GM18526 (cell line): ENCODE results near the gene ANKRD63.

ENCODE experiments used
- POLR2A ChIP-seq: IDR thresholded peaks from 3 replicates; pipeline ENCODE4 v1.6.1; 2011; ENCODE audit not compliant: insufficient read length; ENCODE audit errors: extremely low read depth

ANKRD63 gene

DNA sequence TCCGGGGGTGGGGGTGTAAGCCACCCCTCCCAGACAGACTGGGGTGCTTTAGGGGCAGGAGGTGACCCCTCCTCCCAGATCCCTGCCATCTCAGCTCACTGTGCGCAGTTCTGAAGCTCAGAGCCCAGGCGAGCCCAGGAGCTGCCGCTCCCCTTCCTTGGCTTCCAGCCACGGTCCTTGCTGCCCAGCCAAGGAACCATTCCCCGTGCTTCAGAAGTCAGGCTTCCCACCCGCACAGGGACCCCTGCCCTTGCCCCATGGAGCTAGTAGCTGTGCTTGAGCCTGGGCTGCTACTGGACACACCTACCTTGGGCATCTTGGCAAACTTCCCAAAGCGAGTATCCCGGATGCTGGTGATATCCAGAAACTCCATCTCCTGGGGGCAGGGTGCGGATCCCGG is 20.1 kb upstream of the ANKRD63 start:
- no peak for TF ChIP-seq POLR2A

DNA sequence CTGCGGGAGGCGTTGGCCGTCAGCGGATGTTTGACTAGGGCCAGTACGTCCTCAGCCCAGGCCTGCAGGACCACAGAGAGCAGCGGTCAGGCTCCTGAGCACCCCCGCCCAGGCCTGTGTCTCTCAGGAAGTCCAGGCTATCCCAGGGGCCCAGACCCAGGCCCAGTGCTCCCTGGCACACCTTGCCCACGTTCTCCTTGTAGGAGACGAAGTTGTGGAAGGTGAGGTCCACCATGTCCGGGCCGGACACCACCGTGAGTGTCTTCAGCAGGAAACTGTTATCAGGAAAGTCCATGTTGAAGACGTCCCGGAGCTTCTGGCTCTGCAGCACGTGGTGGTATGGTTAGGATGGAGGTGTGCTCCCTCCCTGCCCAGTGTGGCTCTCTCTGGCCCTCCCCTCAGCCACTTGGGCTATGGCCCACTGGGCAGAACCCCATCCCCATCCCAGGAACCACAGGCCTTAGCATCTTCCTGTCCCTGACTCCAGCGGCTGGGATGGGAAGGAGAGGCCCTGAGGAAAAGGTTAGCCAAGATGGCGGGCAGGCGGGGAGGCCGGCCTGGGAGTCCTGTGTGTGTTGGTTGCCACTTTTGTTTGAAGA is 19.5 kb upstream of the ANKRD63 start:
- TF ChIP-seq POLR2A = no peak

DNA sequence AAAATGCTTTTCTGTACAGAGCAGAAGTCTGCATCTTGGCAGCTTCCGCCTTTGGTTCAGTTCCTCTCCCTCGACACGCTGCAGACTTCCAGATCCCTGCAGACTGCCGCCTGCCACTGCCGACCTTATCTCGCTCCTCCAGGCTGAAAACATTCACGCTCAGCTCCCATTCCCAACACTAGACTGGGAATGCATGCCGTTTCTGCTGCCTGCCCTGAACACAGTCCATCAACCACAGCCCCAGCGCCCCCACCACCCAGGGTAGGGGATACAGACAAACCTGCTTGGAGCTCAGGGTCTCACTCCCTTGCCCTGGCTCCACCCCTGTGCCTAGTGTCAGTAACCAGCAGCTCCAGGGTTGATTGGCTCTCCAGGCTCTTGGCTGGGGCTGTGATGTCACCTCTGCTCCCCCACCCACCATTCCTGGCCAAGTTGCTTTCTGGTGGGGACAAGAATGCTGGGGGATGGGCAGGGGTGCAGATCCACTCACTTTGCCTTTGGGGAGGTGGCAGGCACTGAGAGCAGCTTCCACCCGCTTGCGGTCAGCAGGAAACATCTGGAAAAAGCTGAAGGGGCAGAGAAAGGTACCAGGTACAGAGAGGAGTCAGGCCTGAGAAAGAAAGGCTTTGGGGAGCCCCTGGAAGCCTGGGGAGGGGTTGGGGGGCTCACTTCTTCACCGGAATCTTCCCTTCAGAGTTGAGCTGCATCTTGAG is 18.8 kb upstream of the ANKRD63 start:
- TF ChIP-seq POLR2A = no peak

DNA sequence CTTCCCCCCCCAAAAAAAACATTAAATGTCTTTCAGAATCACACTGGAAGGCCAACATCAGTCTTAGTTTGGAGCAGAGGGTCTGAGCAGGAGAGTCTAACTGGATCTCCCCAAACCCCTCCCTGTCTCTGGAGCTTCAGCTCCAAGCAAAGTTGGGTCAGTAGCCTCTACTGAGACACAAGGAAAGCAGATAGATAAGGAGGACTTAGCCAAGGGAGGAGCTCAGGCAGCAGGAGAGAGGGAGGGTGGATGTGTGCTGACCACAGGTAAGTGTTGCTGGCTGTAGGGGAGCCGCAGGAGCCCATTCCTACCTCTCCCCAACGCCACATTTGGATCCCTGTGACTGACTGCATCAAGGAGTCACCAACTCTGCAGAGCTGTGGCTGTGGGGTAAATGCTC is 17.9 kb upstream of the ANKRD63 start:
- no peak for TF ChIP-seq POLR2A

DNA sequence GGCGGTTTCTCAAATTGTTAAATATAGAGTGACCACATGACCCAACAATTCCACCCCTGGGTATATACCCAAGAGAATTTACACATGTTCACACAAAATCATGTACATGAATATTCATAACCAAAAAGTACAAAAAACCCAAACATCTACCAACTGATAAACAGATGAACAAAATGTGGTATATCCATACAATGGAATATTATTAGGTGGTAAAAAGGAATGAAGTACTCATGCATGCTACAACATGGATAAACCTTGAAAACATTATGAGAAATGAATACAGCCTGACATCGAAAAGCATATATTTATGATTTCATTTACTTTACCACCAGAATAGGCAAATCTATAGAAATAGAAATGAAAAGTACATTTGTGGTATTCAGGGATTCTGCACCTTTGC is 17.5 kb upstream of the ANKRD63 start:
- TF ChIP-seq POLR2A = no peak

DNA sequence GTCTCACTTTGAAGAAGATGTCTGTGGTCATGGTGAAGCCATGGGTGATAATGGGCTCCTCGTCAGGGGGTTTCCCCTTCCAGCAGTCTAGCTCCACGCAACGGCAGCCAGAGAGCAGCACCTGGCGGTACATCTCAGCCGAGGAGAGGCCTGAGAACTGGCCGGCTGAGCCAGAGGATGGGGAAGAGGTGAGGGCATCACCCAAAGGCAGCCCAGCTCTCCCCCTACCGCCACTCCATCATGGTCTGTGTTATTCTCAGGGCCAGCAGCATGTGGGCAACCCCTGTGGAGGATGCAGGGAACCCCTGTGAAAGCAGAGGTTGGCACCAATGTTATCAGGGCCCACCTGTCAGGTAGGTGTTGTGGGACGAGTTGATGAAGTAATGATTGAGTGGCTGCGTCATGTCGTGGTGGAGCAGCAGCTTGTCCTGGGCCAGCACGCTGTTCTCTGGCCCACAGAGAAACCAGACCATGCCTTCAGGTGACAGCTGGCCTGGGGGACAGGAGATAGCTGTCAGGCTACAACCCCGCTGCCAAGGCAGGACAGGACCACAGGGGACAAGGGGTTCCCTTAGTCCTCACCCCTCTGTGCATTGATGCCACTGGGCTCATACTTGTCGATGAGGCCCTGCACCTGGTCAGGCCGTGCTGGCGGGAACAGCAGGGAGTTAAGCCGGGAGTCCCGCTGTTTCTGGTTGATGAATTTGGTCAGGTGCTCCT is 15.5 kb upstream of the ANKRD63 start:
- no peak for TF ChIP-seq POLR2A

DNA sequence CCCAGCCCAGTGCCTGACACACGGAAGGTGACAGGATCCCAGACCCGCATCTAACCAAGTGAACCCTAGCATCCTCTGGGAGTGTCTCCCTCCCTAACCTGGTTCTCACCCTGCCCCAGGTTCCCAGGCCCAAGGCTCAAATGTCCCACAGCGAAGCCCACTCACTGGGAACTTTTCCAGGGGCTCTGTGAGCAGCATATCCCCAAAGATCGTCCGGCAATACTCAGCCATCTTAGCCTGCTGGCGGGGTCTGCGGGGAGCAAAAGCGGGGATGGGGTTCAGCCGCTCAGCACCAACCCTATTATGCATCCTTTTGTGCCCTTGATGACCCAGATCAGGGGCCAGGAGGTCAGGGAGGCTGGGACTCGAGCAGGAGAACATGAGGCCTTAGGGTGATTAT is 14.5 kb upstream of the ANKRD63 start:
- TF ChIP-seq POLR2A = no peak

DNA sequence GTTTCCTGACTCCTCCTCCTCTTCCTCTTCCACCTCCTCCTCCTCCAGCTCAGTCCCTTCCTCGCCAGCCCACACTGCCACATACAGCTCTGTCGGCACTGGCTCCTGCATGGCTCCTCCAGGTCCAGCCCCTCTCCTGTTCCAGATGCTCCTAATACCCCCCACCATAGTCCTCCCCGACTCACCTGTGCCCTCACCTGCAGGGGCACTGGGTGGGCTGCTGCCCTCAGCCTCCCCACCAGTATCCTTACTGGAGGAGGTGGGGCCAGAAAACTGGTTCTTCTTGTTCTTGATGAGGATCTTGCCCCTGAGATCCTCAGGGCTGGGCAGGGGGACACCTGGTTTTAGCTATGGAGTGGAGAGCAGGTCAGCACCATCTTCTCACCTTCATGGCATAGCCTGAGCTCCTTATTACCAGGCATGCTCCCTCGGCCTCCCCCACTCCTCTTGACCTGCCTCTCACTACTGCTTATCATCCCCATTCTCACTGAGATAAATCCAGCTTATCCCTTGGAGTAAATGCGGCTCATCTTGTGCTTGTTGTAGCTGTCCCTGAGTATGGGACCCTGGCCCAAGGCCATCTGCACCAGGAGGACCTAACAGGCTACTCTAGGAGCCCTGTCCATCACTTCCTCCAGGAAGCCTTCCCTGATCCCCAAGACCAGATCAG is 13.8 kb upstream of the ANKRD63 start:
- no peak for TF ChIP-seq POLR2A

DNA sequence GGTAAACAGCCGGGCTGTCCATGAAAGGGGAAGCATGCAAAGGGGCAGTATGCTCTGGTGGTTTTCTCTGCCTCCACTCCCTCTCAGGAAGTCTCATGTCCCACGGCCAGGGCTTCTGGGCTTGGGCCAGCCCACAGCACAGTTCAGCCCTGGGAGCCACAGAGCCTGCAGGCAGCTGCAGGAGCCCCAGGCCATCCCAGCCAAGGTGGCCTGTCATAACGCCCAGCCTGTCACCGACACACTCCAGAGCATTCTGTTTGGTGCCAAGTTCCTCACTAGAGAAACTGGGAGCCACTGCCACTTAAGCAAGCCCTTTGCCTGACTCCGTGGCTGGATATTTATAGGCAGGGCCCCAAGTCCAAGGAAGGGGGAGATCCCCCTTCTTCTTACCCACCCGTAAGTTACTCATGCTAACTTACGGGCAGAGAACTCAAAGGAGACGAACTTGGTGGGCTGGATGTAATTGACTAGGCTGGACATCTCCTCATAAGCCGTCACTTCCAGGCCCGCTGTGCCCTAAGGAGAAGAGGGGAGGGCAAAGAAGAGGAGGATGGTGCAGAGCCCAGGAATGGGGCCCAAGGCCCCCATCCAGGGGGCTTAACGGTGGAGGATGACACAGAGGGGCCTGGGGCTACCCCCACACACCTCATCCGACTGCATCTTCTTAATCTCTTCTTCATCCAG is 13.2 kb upstream of the ANKRD63 start:
- TF ChIP-seq POLR2A = no peak

DNA sequence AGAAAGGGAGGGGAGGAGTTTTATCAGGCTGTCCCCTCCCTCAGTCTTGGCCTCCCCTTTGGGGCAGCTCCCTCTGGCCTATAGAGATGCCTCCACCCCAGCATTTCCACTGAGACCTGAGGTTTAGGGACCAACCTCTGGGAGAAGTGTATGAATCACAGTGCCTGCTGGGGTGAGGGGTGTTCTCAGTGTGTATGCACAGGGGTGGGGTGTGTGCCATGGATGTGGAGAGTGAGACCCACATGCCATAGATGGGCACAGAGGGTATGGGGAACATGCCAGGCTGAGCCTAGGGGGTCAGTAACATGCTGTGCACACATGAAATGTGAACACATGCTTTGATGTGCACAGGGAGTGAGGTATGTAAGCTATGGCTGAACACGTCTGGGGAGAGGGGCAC is 12.4 kb upstream of the ANKRD63 start:
- no peak for TF ChIP-seq POLR2A

DNA sequence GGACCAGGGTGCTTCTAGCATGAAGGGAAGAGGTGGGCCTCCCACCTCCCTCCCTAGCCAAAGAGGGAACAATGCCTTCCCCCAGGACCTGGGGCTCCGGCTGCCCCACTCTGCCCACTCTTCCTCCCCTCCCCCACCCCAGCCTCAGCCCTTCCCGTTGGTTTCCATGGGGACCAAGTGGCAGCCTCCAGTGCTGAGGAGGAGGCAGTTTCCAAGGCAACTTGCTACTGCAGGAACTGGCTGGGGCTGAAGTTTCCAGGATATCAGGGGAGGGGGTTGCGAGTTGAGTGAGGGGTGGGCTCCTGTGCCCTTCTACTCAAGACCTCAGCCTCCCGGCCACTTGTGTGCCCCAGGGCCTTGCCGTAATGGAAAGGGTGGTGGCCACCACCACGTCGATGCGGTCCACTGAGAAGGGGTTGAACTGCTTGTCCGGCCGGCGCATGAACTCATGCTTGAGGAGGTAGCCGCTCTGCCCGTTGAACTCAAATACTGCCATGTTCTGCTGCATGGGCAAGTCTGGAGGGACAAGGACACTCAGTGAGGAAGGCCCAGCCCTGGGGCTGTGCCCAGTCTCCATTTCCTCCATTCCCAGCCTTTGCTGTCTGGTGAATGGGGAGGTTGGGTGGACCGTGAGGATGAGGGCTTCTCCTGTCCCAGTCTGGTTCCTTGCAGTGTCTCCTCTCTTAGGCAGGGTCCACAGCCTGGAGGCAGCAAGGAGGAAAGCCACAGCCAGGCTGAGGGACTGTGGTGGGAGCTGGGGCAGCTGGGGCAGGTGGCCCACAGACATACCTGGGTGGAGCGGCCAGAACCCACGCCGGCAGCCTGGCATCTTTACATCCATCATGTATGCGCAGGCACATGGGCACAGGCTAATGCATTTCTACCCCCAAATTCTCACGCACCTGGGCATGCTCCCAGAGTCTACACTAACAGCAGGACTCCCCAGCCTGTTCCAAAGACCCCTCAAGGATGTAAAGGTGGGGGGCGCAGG is 11.3 kb upstream of the ANKRD63 start:
- TF ChIP-seq POLR2A = no peak

DNA sequence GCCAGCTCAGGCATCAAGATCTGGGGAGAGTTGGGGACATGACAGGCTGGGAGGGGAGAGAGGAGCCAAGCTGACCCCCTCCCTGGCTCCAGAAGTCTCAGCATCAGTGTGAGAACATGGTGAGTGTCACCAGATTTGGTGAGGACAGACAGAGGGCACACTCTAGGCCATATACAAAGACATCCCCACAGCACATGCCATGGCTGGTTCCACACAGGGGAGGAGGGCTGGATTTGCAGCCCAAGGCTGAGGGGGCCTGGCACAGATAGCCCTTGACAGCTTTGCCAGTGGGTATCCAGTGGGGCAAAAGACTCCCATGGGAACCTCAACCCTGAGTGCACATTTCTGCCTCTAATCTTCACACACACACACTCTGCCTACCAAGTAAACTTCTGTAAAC is 10.1 kb upstream of the ANKRD63 start:
- TF ChIP-seq POLR2A = no peak

DNA sequence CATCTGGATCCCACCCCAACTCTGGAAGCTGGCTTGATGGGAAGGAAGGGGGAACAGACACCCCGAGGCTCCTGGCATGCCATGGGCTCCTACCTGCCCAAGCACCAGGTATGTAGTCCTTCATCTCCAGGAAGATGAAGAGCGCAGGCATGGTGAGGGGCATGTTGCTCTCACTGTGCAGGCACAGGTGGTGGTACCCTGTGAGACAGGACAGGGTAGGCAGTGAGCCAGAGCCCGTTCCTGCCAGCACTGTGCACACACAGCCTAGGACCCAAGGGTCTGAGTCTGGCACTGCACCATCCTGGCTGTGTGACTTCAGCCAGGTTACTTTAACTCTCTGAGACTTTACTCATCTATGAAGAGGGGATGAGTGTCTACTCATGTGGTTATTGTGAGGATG is 9.4 kb upstream of the ANKRD63 start:
- no peak for TF ChIP-seq POLR2A

DNA sequence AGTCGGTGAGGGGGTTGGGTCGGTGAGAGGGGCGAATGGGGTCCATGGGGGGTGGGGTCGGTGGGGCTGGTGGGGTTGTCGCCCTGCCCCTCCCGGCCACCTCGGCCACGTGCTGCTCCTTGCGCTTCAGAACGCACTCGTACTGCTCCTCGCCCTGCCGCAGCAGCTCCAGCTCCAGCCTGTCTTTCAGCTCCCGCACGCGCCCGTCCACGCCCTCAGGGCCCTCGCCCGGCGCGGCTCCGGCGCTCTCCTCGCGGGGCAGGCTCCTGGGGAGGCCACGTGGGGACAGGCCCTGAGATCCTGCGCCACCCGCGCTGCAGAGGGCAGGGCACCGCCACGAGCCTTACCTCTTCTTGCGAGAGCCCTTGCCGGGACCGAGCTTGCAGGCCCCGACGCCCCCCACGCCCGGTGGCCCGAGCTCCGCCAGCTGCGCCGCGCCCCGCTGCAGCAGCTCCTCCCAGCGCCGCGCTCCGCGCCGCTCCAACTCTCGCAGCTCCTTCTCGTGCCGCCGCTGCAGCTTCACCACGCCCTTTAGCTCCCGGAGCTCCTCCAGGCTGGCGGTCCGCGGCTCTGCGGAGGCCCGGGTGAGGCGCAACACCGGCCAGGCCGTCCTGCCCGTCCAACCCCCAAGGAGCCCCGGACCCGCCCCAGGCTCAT is 8.2 kb upstream of the ANKRD63 start:
- TF ChIP-seq POLR2A = no peak
